Ramos (cell line): Measurements from ENCODE around the gene TRABD2A.

ENCODE experiments used
- in situ Hi-C: fragments of 300-500 bp; cut with MboI; formaldehyde crosslinking; loops from one replicate; pipeline ENCODE4 v1.14.3; 2022; ENCODE audit warnings: low sequenced_read_pairs; ENCODE audit not compliant: unreplicated experiment

TRABD2A gene

GRCh38 chr2:84905181-84906107 lies 24.6 kb upstream of the TRABD2A start, which contains the start of gene TMSB10:
Gene TMSB10, plus strand, starts transcription at chr2:84905656.
- in situ Hi-C loops: no loop called here

DNA sequence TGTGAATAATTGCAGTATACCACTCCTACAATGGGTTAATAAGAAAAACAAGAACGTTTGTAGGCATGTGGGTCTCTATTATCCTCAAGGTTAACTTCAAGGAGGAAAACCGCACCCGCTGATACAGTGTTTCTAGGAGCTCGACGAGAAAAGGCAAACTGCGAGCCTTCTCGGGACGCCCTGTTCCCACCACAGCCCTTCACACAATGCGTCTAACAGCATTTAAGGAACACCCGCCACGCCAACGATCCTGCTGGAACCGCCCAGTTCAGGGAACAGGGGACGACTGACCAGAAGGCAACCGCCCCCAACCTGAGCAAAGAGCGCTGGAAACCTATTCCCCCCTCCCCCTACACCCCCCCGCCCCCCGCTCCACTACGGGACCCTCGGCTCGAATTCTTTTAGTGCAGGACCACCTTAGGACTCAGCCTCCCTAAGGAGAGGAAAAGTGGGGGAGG lies 23.9 kb upstream of the TRABD2A start:
- in situ Hi-C loops: no loop called here

- in situ Hi-C loops: no loop called here
Measured at GRCh38 chr2:84904151-84904550, 23.3 kb upstream of the TRABD2A start.

GRCh38 chr2:84902526-84902925 lies 21.6 kb upstream of the TRABD2A start:
- in situ Hi-C loops: no loop called here

DNA sequence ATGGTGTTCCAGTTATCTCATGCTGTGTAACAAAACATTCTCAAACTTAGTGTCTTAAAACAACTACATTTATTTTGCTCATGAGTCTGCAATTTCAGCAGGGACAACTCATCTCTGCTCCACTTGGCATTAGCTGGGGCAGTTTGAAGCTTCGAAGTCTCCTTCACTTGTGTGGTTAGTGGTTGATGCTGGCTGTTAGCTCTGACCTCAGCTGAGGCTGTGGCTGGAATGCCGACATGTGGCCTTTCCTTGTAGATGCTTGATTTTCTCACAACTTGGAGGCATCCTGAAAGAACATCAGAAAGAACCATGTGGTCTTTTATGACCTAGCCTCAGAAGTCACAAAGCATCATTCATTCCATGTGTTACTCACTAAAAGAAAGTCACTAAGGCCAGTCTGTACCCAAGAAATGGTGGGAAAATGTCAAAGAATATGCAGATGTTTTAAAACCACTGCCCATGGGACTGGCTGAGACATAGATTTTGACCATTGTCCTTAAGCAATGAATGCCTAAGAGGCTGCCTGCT lies 20.8 kb upstream of the TRABD2A start:
- in situ Hi-C loops: no loop called here

DNA sequence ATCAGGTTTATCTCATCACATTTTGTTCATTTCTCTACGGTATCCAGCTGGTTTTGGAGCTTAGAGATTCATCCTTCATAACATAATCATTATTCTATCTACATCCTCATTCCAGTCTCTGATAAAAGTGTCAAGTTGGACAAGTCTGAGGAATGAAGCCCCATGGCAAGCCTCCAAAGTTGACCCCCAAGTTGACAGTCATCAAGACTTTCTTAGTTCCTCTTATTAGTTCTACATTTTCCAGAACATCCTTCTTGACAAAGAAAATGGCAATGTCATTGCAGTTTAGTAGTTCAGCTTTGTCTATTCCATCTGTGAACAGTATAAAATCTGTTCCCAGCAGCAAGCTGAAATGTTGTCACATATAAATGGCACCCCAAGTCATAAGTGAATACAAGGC lies 20.1 kb upstream of the TRABD2A start:
- in situ Hi-C loops: no loop called here

- in situ Hi-C loops: no loop called here
Measured at GRCh38 chr2:84899304-84900204, 18.7 kb upstream of the TRABD2A start.

- in situ Hi-C loops: no loop called here
Measured at GRCh38 chr2:84897773-84898172, 16.9 kb upstream of the TRABD2A start.

DNA sequence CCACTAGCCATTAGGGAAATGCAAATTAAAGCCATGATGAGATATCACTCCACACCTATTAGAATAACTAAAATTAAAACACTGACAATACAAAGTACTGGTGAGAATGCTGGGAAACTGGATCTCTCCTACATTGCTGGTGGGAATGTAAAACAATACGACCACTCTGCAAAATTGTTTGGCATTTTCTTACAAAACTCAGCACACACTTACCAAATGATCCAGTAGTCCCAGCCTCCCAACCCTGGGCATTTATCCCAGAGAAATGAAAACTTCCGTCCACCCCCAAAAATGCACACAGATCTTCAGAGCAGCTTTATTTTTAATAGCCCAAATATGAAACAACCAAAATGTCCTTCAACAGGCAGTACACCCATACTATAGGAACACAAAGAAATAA lies 15.7 kb upstream of the TRABD2A start:
- in situ Hi-C loops: no loop called here

DNA sequence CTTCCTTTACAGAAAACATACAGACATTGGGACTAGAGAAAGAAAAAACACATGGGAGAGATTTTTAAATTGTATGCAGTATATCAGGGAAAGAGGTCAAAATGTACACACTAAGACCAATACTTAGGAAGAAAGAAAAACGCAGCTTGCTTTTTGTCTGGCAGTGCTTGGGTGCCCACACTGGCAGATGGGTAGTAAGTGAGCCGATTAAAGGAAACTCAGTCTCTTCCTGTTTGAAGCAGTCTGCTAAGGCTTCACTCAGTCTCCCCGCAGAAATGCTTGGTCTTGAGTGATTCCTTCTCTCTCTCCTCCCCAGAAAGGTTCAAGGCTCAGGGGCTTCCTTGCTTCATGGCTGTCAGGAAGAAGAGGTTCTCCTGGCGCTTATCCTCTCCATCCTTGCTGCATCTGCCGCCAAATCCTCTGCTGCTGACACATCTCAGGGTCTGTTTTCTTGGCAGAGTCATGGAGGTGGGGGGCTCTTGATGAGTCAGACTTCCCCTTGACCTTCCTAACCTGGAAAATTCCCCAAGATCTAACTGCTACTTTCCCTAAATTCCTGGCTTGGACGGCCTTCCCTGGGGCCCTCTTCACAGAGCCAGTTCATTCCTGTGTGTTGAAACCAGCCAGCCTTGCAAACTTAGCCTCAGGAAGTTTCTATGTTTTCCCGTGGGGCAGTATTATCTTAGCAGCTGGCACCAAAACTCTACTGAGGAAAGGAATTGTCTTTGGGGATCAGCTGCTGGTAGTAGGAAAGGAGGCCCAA lies 14.1 kb upstream of the TRABD2A start:
- in situ Hi-C loops: no loop called here

DNA sequence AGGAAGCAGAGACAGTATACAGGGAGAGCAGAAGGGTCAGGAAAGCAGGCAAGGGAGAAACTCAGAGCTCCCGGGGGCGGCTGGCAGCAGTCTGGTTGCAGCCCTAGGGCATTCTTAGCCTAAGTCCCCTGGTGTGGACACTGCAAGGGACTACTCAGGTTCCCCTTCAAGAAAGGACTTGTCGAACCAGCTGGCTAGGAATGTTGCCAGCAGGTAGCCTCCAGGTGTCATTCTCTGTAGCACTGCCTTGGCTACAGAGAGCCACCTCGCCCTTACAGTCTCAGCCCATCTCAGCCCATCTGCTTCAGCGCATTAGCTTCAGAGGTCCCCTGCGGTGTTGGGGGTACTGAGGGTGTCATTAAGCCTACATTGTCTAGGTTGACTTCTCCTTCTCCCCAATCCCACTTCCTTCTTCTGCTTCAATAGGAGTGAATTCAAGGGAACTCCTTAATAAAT lies 13.3 kb upstream of the TRABD2A start:
- in situ Hi-C loops: no loop called here

DNA sequence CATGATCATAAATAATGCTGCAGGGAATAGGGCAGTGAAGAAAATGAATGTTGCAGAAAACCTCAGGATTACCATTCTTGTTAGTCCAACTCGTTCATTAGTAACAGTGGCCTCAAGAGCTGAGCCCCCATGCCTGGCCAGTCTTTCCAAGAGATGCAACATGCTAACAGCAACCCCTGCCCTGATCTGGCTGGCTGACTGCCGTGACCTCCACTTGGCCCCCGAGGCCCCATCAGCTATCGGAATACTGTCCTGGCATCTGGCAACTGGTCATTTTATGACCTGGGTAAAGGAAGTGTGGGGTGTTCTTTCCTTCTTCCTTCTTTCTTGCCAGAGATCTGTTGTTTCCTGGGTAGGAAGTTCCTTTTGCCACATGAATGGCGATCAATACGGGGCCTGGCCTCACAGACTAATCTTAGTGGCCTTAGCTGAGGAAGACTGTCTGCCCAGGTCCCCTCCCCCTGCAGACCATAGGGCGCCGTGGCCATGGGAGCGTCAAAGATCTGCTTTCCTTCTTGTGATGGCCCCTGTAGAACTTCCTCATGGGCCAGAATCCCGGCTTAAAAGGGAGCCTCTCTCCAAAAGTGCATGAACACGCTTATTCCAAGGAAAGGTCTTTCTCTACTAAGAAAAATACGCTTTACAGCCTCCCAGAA lies 10.6 kb upstream of the TRABD2A start:
- in situ Hi-C loops: no loop called here

DNA sequence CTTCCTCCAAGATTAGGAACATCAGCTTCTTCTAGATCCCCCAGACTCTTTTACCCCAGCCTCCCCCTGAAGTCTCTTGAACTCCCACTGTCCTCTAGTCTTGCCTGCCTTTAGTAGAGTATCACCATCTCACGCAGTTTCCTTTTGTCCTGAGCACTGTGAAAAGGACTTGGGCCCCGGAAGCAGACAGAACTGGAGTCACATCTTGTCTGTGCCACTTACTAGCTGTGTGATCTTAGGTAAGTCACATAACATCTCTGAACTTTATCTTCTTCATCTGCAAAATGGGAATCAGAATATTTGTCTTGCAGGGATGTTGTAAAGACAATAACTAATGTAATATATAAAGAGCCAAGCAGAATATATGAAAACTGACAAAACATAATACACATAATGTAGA lies 8.4 kb upstream of the TRABD2A start:
- in situ Hi-C loops: no loop called here

DNA sequence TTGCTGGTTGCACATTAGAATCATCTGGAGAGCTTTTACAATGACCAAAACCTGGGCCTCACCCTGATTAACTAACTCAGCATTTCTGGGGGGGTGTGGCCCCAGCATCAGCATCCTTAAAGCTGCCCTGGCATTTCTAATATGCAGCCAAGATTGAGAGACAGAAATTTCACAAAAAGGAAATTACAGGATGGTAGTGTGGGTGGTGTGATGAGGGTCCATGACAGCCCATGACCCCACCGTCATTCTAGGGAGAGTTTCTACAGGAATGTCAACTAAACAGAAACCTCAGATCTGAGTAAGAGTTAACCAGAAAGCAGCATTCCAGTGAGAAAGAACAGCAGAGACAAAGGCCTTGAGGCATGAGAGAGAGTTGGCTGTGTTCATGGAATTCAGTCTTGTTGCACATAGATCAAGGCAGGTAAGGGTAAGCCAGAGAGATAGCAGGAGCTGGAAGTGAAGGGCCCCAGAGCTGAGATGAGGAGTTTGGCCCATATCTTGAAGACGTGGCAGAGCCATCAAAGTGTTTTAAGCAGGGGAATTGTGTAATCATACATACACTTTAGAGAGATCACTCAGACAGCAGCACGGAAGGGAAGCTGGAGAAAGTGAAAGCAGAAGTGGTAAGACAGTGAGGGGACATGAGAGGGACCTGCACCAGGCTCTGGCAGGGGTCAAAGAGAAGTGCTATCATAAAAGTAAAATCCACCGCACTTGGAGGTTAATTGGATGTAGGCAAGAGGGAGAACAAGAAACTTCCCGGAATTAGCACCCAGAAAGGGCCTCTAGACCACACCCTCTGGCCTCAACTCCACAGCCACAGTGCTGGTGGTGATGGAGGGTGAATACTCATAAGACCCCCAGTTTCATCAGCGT lies 7.8 kb upstream of the TRABD2A start:
- in situ Hi-C loops: no loop called here

DNA sequence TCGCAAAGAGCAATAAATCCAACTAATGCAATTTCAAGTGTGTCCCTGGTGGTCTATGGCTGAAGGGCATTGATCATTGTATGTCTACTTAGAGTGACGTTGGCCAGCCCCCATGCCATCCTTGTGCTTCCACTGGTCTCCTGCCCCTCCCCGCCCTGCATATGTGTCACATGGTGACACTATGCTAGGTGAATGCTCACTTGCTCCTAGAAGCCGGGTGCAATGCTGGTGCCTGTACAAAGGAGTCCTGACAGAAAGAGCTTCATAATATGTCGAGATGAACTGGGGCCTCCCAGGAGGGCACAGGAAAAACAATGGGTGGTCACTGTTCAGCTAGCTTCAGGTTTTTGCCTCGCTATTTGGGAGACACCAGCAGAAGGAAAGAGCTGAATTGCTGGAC lies 5.9 kb upstream of the TRABD2A start:
- in situ Hi-C loops: no loop called here

DNA sequence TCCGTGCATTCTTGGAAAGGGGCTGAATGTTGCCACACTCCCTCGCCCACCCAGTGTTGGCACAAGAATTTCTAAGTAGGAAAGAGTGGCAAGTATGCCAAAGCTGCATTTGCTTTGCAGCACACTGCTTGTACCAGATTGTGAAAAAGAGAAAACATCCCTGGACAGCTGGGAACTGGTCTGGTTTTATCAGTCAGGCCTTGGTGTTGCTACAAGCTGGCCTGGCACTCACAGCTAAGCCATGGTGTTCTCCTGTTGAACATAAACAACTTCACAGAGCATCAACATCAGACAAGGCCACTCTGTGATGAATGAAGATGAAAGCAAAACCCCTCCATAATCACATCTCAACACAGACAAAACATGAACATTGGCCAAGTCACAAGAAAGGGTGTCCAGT lies 4.2 kb upstream of the TRABD2A start:
- in situ Hi-C loops: no loop called here

DNA sequence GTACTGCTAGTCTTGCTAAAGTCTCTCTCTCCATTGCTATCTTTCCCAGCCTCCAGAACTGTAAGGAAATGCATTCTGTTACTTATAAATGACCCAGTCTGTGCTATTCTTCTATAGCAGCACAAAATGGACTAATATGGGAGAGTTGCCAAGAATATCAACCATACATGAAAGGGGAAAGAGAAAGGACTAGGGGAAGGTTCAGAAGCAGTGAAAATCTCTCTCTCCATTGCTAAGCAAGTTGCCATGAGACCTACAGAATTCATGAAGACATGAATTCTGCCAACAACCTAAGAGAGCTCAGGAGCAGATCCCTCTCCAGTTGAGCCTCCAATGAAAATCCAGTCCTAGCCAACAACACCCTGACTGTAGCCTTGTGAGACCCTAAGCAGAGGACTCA lies 3.6 kb upstream of the TRABD2A start:
- in situ Hi-C loops: no loop called here

DNA sequence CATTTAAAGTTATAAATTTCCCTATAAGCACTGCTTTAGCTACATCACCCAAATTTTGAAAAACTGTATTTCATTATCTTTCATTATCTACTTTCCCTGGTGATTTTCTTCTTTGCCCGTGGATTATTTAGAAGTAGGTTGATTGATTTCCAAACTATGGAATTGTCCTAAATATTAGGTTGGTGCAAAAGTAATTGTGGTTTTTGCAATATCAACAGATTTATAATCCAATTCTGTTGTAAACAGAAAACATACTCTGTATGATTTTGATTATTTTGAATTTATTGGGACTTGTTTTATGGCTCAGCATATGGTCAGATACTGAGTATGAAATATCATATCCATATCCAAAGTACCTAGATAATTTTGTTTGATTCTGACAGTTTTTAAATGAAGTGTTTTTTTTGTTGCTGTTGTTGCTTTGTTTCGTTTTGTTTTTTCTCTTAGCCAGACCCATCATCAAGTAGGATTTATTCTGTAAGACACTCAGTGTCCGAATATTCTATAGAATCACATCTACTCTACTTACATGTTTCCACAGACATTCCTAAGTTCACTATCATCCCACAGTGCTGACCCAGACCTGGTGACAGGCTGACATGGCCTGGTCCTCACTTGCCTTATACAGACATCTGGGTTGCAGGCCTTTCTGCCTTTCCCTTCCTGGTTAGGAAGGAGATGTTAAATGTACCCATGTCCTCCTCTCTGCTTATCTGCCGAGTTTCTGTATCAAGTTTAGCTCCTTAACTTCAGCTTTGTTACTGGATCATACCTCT lies 2.1 kb upstream of the TRABD2A start:
- in situ Hi-C loops: no loop called here
